Hematopoietic multipotent progenitor cell treated with erythropoietin and hydrocortisone succinate and interleukin-3 and kit ligand, for 17 days (in vitro differentiated cells): ENCODE results near the gene ARSA.
"Not testable (repeated sequence)": the region's sequence is repeated elsewhere in the genome, so short reads cannot be mapped to it uniquely, and the experiment has no call there.

Experiments used
- DNase-seq: peaks from one replicate; pipeline ENCODE4 v3.0.0-alpha.2; 2015; ENCODE audit warnings: low spot score

Gene ARSA

DNA sequence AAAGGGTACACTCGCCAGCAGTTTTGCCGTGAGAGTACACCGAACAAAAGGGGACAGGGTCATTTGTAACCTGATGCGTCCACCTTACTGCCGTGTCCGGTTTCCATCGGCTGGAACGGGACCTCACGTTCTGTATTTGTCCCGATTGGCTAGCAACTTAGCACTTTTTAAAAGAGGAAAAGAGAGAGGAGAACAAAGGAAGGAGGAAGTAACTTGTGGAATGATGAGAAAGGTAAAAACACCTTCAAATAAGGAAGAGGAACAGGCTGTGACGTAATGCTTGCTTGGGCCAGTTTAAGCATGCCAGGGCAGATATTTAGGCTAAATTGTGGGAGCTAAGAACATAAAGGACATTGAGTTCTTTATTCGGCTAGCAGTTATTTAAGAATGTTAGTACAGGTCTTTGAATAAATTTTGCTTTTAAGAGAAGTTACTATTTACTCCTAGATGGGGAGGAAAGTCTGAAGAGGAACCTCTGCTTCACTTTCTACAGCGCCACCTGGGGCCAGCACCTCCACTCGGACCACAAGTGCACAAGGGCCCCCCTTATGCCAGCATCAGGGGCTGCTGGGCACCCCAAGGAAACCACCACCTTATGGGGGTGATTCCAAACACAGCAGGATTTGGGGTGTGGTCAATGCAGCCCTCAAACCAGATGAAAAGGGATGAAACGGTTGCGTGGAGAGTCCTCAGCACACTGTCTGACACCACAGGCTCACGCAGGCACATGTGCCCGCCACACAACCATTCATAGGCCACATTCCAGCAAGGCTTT, 5.8 kb downstream of the ARSA start:
- no peak for DNase-seq

DNA sequence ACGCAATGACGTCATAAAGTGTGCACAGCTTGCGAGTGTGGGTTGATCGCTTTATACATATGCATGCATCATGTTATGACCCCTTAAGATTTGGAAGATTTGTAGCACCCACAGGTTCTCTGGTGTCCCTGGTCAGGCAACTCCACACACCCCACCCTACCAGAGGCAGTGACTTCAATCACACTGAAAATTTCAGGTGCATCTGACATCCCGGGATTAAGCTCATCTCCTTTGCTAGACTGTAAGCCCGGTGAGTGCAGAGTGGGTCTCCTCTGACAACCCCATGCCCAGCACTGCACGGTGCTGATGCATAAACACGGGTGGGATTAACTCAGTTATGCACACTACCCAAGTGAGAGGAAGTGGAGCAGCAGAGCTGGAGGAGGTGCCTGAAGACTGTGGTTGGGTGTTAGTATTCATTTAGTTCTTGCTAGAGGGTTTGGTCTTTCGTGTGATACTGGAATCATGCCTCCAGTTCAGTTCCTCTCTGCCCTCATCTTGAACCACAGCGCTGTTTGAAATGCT, 6.5 kb downstream of the ARSA start:
- no peak for DNase-seq

DNA sequence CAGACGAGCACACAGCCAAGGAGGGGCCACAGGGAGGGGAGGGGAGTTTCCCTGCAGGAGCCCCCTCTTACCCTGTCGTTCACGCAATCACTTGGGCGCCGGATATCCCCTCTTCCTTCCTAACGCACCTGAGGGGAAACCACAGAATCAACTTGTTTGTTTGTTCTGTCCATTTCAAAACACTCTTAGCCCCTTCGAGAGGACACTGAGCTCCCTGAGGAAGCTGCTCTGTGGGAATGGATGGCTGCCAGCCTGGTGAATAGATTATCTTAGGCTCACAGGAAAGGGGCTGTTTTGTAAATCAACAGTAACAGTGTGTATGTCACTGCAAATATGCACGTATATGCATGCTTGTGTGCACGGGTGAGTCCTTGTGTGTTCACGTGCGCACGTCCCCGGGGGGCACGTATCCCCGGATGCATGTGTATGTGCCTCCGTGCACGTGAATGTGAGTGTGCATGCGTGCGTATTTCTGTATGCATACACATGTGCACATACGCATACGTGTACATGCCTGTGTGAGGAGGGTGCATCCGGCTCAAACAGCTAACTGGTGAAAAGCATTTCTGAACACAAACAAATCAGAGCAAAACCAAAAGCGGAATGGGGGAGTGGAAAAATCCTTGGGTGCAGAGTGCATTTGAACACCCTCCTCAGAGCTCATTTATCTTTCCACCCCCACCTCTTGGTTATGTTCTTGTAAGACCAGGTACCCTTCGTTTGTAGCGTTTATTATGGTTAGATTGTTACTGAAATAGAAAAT, 7.2 kb downstream of the ARSA start:
- DNase-seq, result no peak

DNA sequence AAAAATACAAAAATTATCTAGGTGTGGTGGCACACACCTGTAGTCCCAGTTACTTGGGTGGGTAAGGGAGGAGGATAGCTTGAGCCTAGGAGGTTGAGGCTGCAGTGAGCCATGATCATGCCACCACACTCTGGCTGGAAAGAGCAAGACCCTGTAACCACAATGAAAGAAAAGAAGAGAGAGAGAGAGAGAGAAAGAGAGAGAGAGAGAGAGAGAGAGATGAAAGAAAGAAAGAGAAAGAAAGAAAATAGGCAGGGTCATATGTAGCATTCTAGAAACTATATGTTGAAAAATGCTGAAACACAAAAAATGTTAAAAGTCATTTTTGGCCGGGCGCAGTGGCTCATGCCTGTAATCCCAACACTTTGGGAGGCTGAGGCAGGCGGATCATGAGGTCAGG, 13.7 kb downstream of the ARSA start:
- not testable (repeated sequence) for DNase-seq

DNA sequence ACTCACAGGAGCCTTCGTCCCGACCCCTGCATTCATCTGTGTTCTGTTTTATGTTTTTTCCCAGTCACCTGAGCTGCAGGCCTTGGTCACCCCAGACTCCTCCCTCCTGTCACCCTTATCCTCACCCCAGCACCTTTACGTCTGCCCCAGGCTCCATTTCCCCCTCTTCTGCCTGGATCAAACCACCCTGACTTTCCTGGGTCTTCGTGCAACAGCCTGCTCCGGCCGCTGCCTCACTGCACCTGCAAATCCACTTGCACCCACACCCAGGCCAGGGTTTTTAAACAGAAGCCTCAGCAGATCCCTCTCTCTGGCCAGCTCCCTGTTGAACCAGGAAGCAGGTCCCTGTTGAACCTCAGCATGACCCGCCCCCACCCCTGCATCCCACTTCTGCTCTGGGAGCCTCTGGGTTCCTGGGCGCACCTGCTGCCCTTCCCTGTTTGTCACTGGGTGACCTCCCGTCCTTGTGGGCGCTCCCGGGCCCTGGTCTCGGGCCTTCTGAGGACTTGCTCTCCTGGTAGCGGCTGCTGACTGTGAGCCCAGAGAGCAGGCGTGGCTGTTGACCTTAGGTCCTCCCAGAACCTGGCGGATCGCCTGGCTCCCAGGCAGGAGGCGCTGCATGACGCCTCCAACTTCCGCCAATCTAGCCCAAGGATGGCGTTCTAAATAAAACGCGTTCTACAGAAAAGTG, 14.5 kb downstream of the ARSA start:
- DNase-seq, result no peak

DNA sequence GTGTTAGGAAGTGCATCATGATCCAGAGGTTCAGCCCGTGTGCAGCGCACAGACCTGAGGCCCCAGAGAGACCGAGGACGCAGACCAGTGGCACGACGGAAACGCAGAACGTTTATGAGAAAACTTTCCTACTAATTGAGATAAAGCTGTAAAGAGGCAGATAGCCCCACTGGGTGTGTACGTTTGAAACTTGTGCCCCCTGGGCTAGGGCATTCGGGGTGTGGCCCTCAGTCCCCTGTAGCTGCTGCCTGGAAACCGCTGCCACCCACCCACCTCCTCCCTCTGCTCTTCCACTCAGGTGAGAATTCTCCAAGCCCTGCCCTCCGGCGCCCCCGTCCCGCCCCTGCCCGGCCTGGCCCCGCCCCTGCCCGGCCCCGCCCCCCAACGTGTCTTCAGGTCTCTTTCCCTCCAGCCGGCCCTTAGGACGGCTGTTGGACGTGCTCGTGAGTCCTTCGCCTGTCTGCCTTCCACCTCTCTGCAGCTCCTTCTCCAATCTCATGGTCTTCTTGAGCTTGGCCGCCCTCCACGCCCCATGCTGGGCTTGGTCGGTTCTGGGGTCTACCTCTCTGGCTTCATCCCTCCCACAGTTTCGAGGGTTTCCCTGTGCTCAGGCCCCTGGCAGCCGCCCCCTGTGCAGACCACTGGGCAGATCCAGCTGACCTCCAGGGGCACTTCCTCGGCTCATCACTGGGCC, 15.3 kb downstream of the ARSA start:
- DNase-seq, result no peak

DNA sequence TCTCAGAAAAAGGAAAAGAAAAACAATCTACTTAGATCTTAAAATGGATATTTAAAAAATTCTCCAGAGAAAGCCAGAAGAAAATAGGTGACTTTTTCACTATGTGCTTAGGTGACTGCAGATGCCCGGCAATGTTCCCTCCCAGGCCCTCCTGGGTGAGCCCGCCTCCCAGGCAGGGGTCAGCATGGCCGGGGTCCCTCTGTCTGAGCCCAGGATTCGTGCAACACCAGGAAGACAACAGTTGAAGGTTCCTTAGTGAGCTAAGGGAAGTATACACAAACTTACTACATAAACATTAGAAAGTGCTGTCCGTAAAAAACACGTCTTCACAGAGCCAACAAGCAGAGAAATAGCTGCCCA, 15.8 kb downstream of the ARSA start:
- no peak for DNase-seq

DNA sequence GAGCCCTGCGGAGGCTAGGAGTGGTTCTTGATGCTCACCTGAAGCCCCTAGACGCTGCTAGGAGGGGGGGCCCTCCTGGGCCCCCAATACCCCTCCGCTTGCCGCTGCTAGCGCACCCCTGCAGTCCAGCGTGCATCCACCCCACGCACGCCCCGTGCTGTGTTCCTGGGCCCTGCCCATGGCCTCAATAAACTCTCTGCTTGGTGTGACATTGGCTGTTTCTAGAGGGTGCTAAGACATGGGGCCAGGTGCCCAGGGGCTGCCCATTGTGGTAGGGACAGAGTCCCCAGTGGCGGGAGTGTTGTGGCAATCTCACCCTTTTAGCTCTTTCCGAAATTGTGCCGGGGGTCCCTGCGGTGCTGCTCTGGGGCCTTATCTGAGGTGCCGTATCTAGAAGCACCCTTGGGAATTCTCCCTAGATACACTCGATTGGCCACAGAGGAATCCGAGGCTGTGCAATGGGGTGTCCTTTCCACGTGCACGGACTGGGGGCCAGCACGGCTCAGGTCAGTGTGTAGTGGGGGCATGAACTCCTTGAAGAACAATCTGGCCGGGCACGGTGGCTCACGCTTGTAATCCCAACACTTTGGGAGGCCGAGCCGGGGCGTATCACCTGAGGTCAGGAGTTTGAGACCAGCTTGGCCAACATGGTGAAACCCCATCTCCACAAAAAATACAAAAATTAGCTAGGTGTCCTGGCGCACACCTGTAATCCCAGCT, 16.5 kb downstream of the ARSA start:
- no peak for DNase-seq

DNA sequence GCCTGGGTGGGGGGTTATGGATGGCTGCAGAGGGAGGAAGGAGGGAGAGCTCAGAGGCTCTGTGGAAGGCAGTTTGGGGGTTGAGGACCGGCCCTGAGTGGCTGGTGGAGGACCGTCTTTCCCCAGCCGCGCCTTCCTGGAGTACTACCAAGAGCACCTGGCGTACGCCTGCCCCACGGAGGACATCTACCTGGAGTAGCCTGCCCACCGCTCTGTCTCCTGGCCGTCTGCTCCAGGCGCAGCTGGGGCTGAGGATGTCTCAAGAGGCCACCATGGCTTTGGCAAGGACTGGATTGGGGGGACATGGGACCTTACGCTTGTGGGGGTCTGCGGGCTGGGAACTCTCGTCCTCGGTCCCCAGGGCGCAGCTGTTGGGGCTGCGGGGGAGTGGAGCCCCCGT, 17.4 kb downstream of the ARSA start:
- DNase-seq, result no peak

DNA sequence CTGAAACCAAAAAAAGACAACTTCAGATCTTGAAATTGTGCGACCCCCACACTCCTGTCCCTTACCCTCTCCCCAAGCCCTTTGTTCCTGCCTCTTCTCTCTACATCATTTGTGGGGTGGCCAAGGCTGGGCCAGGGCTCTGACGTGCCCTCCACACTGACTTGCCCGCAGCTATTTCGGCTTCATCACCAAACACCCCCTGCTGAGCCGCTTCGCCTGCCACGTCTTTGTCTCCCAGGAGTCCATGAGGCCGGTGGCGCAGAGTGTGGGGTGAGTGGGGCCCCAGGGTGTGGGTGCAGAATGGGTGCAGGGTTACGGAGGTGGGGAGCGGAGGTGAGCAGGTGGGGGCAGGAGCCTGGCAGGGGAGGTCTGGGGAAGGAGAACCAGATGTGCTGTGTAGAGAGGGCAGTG, 17.9 kb downstream of the ARSA start:
- DNase-seq, result no peak

DNA sequence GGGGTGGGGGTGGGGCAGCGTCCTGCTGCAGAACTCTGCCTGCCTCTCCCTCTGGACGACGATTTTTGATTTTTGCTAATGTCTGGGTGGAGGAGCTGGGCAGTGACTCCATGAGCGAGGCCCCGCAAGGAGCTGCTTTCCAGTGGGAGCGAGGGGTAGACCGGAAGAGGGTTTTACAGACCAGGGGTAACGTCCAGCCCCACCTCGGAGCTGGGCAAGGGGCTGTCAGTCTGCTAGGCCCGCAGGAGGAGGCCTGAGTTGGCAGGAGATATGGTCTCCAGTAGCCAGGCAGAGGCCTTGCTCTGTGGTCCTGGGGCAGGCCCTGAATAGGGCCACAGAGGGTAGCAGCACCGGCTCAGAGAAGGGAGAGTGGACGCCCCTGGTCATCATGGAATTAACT, 18.4 kb downstream of the ARSA start:
- no peak for DNase-seq

DNA sequence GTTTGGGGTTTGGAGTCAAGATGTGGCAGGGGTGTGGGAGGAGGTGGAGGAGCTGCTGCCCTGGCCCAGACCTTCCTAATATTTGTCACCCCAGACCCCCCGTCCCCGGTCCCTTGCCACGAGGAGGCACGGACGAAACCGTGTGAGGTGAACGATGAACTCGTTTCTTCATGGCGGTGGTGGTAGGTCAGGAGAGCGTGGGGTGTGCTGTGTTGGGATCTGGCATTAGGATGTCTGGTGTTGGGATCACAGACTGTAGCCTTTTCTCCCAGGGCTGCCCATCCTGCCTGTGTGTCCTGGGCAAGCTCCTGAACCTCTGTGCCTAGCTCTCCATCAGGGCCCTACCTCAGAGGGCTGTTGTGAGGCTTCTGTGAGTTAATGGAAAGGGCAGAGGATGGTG, 19.0 kb downstream of the ARSA start:
- DNase-seq, result no peak

DNA sequence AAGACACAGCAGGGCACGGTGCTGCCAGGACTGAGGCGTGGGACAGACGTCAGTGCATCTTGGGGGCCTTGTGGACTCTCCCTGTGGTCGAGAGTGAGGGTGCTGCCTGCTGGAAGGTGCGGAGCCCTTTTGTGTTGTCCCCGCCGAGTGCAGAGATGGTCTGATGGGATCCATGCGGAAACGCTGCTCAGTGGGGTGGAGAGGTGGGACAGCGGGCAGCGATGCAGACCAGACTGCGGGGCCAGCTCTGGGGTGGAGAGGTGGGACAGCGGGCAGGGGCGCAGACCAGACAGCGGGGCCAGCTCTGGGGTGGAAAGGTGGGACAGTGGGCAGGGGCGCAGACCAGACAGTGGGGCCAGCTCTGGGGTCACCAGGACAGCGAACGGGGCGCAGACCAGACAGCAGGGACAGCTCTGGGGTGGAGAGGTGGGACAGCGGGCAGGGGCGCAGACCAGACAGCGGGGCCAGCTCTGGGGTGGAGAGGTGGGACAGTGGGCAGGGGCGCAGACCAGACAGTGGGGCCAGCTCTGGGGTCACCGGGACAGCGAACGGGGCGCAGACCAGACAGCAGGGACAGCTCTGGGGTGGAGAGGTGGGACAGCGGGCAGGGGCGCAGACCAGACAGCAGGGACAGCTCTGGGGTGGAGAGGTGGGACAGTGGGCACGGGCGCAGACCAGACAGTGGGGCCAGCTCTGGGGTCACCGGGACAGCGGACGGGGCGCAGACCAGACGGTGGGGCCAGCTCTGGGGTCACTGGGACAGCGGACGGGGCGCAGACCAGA, 19.7 kb downstream of the ARSA start:
- DNase-seq, result not testable (repeated sequence)

DNA sequence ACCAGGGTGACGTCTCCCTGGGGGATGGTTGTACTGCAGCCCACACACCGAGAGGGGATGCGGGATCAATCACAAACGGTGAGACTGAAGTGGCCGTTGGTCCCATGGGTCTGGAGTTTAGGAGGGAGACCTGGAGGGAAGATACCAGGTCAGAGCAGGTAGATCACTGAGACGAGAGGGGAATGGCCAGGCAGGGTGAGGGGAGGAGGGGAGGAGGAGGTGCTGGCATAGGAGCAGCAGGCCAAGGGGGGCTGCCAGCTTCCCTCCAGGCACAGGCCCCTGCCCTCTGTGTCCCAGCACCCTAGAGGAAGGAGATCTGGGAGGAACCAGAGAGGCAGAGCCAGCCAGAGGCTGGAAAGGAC, 20.3 kb downstream of the ARSA start:
- DNase-seq, result no peak

DNA sequence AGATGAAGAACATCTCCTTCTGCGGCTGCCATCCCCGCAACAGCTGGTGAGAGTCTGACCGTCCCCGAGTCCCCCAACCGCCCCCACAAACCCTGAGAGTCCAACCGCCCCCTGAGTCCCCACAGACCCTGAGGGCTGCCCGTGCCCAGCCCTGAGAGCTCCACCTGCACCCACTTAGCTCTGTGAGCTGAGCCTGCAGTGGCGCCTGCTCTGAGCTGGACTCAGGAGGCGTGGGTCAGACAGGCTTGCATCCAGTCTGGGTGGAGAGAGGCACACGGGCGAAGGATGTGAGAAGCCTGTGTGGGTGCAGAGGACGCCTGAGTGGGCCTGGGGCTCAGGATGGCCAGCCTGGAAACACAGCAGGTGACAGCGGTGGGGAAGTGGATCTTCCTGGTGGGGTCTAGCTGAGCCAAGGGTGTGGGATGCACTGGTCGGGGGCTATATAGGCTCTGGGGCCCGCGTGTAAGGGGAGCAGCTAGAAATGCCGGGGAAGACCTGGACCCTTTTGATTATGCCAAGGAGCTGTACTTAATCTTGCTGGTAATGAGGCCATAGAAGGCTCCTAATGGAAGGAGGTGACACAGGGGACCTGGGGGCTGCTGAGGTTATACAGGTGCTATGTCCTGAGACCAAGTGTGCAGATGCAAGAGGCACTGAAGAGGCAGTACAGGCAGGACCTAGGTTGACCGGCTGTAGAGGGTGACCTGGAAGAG, 20.9 kb downstream of the ARSA start:
- DNase-seq, result no peak

DNA sequence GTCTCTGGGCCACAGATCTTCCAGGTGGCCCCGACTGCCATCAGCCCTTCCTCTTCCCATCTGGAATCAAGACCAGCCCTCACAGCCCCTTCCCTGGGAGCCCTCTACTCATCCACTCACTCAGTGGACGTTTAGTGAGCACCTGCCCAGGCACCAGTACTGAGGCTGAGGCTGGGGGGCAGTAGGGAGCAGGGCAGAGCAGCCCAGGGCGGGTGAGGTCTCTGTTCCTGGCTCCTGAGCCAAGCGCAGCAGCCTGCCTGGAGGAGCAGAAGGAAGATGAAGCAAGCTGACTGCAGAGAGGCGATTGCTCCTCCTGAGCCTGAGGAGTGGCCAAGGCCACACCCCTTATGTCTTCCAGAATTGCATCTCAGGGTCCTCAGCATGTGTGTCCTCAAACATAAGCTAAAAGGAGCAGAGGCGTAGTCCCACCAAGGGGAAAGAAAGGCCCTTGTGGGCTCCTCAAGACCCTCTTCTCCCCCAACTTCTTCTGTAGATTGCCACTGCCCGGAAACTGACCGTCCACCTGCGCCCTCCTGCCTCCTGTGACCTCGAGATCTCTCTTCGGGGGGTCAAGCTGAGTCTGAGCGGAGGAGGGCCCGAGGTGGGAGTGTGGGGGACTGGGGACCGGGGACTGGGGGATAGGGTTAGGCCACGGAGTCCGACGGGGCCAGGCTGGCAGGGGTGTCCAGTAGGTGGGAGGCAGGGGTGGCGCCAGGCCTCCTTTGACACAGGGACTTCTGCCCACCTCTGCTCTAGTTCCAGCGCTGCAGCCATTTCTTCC, 21.6 kb downstream of the ARSA start:
- no peak for DNase-seq

DNA sequence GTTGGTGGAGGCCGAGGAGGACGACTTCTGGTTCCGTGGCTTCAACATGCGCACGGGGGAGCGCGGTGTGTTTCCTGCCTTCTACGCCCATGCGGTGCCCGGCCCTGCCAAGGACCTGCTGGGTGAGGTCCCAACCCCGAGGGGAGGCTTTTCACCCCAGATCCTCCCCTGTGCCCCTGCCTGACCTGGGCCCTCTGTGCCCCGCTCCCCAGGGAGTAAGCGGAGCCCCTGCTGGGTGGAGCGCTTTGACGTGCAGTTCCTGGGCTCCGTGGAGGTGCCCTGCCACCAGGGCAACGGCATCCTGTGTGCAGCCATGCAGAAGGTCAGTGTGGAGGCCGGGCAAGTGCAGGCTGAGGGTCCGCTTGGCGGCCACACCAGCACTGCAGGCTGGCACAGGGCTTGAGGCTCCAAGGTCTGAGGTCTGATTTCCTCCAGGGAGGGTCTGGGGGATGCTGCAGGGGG, 22.3 kb downstream of the ARSA start:
- no peak for DNase-seq

DNA sequence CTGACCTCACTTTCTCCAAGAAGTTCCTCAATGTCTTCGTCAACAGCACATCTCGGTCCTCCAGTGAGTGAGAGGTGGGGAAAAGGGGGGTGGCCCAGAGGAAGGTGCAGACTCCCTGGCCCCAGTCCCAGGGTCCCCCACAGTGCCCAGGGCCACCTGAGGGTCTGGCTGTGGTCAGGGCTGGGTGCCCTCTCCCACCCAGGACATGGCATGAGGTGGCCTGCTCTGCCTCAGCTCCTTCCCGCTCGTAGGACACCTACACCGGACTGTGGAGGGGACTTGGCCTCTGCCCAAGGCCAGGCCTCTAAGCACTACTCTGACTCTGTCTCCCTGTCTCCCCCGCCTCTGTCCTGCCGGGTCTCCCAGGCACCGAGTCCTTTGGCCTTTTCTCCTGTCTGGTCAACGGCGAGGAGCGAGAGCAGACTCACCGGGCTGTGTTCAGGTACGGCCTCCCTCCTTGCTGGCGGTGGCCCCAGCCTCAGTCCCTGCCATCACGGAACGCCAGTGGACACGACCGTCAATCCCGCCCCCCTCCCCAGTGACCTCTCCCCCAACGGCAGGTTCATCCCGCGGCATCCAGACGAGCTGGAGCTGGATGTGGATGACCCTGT, 22.8 kb downstream of the ARSA start:
- no peak for DNase-seq
